Keratinocyte (primary cell): ENCODE results near the gene TTLL6.
"Not testable (repeated sequence)": the region's sequence is repeated elsewhere in the genome, so short reads cannot be mapped to it uniquely, and the experiment has no call there.

Source experiments
- CTCF ChIP-seq, 3 experiments: IDR thresholded peaks in 1 of 3; conservative IDR thresholded peaks in 1 of 3; optimal IDR thresholded peaks in 1 of 3; 2 replicates in 2 of 3; 3 replicates in 1 of 3; pipeline versions ENCODE3 to v1.5.1; 2011; ENCODE audit warnings: low read length in 3 of 3, mild to moderate bottlenecking in 3 of 3, moderate library complexity in 2 of 3, control low read depth in 1 of 3, inconsistent platforms in 1 of 3; ENCODE audit not compliant: insufficient read depth in 2 of 3; ENCODE audit errors: extremely low read depth in 1 of 3
- EZH2 ChIP-seq: IDR thresholded peaks from one replicate; pipeline ENCODE4 v1.6.1; 2012; ENCODE audit warnings: inconsistent platforms, mild to moderate bottlenecking, low read length, moderate library complexity

DNA sequence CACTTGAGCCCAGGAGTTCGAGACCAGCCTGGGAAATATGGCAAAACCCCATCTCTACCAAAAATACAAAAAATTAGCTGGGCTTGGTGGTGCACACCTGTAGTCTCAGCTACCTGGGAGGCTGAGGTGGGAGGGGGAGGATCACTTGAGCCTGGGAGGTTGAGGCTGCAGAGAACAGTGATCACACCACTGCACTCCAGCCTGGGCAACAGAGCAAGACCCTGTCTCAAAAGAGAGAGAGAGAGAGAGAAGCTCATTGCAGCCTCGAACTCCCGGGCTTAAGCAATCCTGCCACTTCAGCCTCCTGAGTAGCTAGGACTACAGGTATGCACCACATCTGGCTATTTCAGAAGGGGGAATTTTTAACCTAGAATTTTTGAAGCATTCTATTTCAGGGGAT is 100.5 kb downstream of the TTLL6 start:
- not testable (repeated sequence) for TF ChIP-seq CTCF (optimal IDR thresholded peaks at IDR 0.05 in 1 of 3, IDR thresholded peaks at IDR 0.05 in 1 of 3, conservative IDR thresholded peaks at IDR 0.05 in 1 of 3; ENCODE audit: extremely low read depth in 1 of 3, insufficient read depth in 2 of 3, low read length in 3 of 3); EZH2
